Measurements from ENCODE around the gene NRG3. TPM values are rescaled to one million over a fixed set of nuclear protein-coding genes. Genes with fewer than 3 reads are reported as not detected.

NRG3 gene
- total and polyA plus RNA-seq, 3 donors from 2014 or later, result 2.7 to 3.9 (median 2.7) TPM

GRCh38 chr10:82572744-82573143, 697.8 kb downstream of the NRG3 start:
- intact Hi-C loops (cut with DNase I; ENCODE audit: low total_unique reads), result no loop called here
- Histone ChIP-seq H3K27ac (no peak overlapping the region), H3K9me3 (no peaks in the 10 kb centered on the region), H3K4me1 (no peaks in the 10 kb centered on the region), H3K36me3 (ENCODE audit: low read depth, missing control alignments) (no peaks in the 10 kb centered on the region), H3K4me3 (no peak overlapping the region), H3K27me3 (no peaks in the 10 kb centered on the region)
- no peak for TF ChIP-seq POLR2A (IDR thresholded peaks at IDR 0.05)
- TF ChIP-seq, protein P1, sequence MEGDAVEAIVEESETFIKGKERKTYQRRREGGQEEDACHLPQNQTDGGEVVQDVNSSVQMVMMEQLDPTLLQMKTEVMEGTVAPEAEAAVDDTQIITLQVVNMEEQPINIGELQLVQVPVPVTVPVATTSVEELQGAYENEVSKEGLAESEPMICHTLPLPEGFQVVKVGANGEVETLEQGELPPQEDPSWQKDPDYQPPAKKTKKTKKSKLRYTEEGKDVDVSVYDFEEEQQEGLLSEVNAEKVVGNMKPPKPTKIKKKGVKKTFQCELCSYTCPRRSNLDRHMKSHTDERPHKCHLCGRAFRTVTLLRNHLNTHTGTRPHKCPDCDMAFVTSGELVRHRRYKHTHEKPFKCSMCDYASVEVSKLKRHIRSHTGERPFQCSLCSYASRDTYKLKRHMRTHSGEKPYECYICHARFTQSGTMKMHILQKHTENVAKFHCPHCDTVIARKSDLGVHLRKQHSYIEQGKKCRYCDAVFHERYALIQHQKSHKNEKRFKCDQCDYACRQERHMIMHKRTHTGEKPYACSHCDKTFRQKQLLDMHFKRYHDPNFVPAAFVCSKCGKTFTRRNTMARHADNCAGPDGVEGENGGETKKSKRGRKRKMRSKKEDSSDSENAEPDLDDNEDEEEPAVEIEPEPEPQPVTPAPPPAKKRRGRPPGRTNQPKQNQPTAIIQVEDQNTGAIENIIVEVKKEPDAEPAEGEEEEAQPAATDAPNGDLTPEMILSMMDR (IDR thresholded peaks at IDR 0.05), result no peak
- no peak for DNase-seq
- 85 to 86% methylated on average over 1 of the region's 1 CpG for WGBS, 2 donors

- Histone ChIP-seq H3K4me1 (no peaks in the 10 kb centered on the region), H3K4me3 (no peak overlapping the region), H3K36me3 (ENCODE audit: low read depth, missing control alignments) (no peaks in the 10 kb centered on the region), H3K27ac (no peak overlapping the region), H3K27me3 (no peaks in the 10 kb centered on the region), H3K9me3 (no peaks in the 10 kb centered on the region)
- intact Hi-C loops (cut with DNase I; ENCODE audit: low total_unique reads), result no loop called here
- WGBS, 2 donors, result 41 to 51% methylated on average over 2 of the region's 2 CpGs
- no peak for TF ChIP-seq POLR2A (IDR thresholded peaks at IDR 0.05)
- TF ChIP-seq, protein P1 (IDR thresholded peaks at IDR 0.05), result no peak
- DNase-seq, result no peak
Measured at GRCh38 chr10:82574081-82574480, 699.1 kb downstream of the NRG3 start.

- 81 to 83% methylated on average over 3 of the region's 3 CpGs for WGBS, 2 donors
- Histone ChIP-seq H3K27ac (no peak overlapping the region), H3K4me1 (no peaks in the 10 kb centered on the region), H3K36me3 (ENCODE audit: low read depth, missing control alignments) (no peaks in the 10 kb centered on the region), H3K27me3 (no peaks in the 10 kb centered on the region), H3K9me3 (no peaks in the 10 kb centered on the region), H3K4me3 (no peak overlapping the region)
- intact Hi-C loops (cut with DNase I; ENCODE audit: low total_unique reads), result no loop called here
- DNase-seq, result no peak
- no peak for TF ChIP-seq POLR2A (IDR thresholded peaks at IDR 0.05)
- TF ChIP-seq, protein P1 (IDR thresholded peaks at IDR 0.05), result no peak
Measured at GRCh38 chr10:82575318-82575717, 700.3 kb downstream of the NRG3 start.

DNA sequence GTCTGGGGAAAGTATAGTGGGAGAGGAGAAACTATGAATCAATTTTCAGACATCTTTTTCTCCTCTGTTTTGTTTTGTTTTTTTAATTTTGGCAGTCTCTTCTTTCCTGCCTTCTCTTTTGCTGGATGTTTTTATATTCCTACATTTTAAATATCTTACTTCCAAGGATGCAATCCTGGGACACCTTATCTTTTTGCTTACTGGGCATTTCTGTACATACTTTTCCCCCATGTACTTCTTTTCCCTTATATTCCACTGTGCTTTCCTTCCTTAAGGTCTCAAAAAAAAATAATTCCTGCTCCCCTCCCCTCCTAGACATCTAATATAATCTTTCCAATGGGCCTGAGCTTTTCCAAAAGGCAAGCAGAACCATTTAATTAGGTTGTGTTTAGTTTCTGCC, 701.1 kb downstream of the NRG3 start:
- H3K36me3 ChIP-seq (ENCODE audit: low read depth, missing control alignments), result no peaks in the 10 kb centered on the region
- no peak for TF ChIP-seq POLR2A (IDR thresholded peaks at IDR 0.05)
- TF ChIP-seq, protein P1 (IDR thresholded peaks at IDR 0.05), result no peak
- DNase-seq, result no peak
- no peaks in the 10 kb centered on the region for H3K4me1 ChIP-seq
- H3K27me3 ChIP-seq, result no peaks in the 10 kb centered on the region
- no peak overlapping the region for H3K4me3 ChIP-seq
- no peaks in the 10 kb centered on the region for H3K9me3 ChIP-seq
- intact Hi-C loops (cut with DNase I; ENCODE audit: low total_unique reads), result no loop called here
- no peak overlapping the region for H3K27ac ChIP-seq

- no peak overlapping the region for H3K27ac ChIP-seq
- no peak for DNase-seq
- 69 to 88% methylated on average over 3 of the region's 3 CpGs for WGBS, 2 donors
- H3K27me3 ChIP-seq, result no peaks in the 10 kb centered on the region
- H3K4me1 ChIP-seq, result no peaks in the 10 kb centered on the region
- H3K36me3 ChIP-seq (ENCODE audit: low read depth, missing control alignments), result no peaks in the 10 kb centered on the region
- H3K4me3 ChIP-seq, result no peak overlapping the region
- TF ChIP-seq, protein P1 (IDR thresholded peaks at IDR 0.05), result no peak
- no peak for TF ChIP-seq POLR2A (IDR thresholded peaks at IDR 0.05)
- intact Hi-C loops (cut with DNase I; ENCODE audit: low total_unique reads), result no loop called here
- no peaks in the 10 kb centered on the region for H3K9me3 ChIP-seq
Measured at GRCh38 chr10:82581940-82582339, 706.9 kb downstream of the NRG3 start.

Data from testis (tissue), 3 donors.